Activated CD4-positive, alpha-beta T cell treated with anti-CD3 and anti-CD28 coated beads, Interleukin-2, amount 10 ng/mL, durations not matched to agents 24 days and 14 days (primary cell): ENCODE results near the gene NFKB2. TPM values are rescaled to one million over a fixed set of nuclear protein-coding genes. Genes with fewer than 3 reads are reported as not detected.

Experiments
- DNase-seq: peaks from one replicate; pipeline ENCODE4 v3.0.0; 2022
- H3K27ac Mint-ChIP-seq: one replicate; pipeline ENCODE4 v1.8.0; 2022; ENCODE audit warnings: mild to moderate bottlenecking, mixed read lengths
- H3K27me3 Mint-ChIP-seq: one replicate; pipeline ENCODE4 v1.8.0; 2022; ENCODE audit warnings: mixed read lengths
- H3K36me3 Mint-ChIP-seq: one replicate; pipeline ENCODE4 v1.8.0; 2022; ENCODE audit warnings: low read depth, mild to moderate bottlenecking, mixed read lengths
- H3K4me1 Mint-ChIP-seq: one replicate; pipeline ENCODE4 v1.8.0; 2021; ENCODE audit warnings: mixed read lengths
- H3K4me3 Mint-ChIP-seq: one replicate; pipeline ENCODE4 v1.8.0; 2022; ENCODE audit warnings: mild to moderate bottlenecking, moderate library complexity, mixed read lengths
- H3K9me3 Mint-ChIP-seq: one replicate; pipeline ENCODE4 v1.8.0; 2021; ENCODE audit warnings: mixed read lengths
- intact Hi-C: fragments of 100-400 bp; cut with micrococcal nuclease; formaldehyde crosslinking; loops from one replicate; pipeline ENCODE4 v1.15.1; 2023
- total RNA-seq: library from RNA; stranded (reverse); gene quantifications from 2 replicates; pipeline ENCODE4 v1.2.3, GENCODE V29; 2022

NFKB2 gene
- total RNA-seq, 1 donor from 2014 or later, result 311 TPM

- intact Hi-C loops, result no loop called here
- no peaks in the 10 kb centered on the region for H3K9me3 Mint-ChIP-seq
- H3K27me3 Mint-ChIP-seq, result no peaks in the 10 kb centered on the region
- no peak overlapping the region for H3K4me3 Mint-ChIP-seq
- peaks cover 10% of the 10 kb centered on the region for H3K4me1 Mint-ChIP-seq
- H3K27ac Mint-ChIP-seq, result no peak overlapping the region
- peaks cover 27% of the 10 kb centered on the region for H3K36me3 Mint-ChIP-seq
- no peak for DNase-seq
These were observed 12.6 kb upstream of the NFKB2 start for GRCh38 chr10:102382871-102383270.

- Mint-ChIP-seq H3K9me3 (no peaks in the 10 kb centered on the region), H3K4me3 (no peak overlapping the region), H3K4me1 (peaks cover 10% of the 10 kb centered on the region), H3K36me3 (peaks cover 25% of the 10 kb centered on the region), H3K27me3 (no peaks in the 10 kb centered on the region), H3K27ac (no peak overlapping the region)
- no peak for DNase-seq
- intact Hi-C loops, result no loop called here
These were observed 11.5 kb upstream of the NFKB2 start for GRCh38 chr10:102384053-102384452.

- Mint-ChIP-seq H3K4me3 (no peak overlapping the region), H3K9me3 (no peaks in the 10 kb centered on the region), H3K4me1 (peaks cover 10% of the 10 kb centered on the region), H3K27ac (peak overlapping the region; percentile 21), H3K36me3 (peaks cover 22% of the 10 kb centered on the region), H3K27me3 (no peaks in the 10 kb centered on the region)
- intact Hi-C loops, result no loop called here
- DNase-seq, result no peak
These were observed 10.7 kb upstream of the NFKB2 start for GRCh38 chr10:102384606-102385429.

- intact Hi-C loops, result loop anchor here (5.0 kb wide), 1 partner anchor 192 kb away; no protein-coding TSS in a partner anchor
- Mint-ChIP-seq H3K4me3 (no peak overlapping the region), H3K27ac (no peak overlapping the region), H3K27me3 (peaks cover 3% of the 10 kb centered on the region), H3K4me1 (peaks cover 19% of the 10 kb centered on the region), H3K36me3 (peaks cover 7% of the 10 kb centered on the region), H3K9me3 (no peaks in the 10 kb centered on the region)
- no peak for DNase-seq
These were observed 5.6 kb upstream of the NFKB2 start for GRCh38 chr10:102389894-102390293.

GRCh38 chr10:102392306-102392705 lies 3.2 kb upstream of the NFKB2 start:
- H3K27ac Mint-ChIP-seq, result peak overlapping the region; percentile 81
- H3K4me1 Mint-ChIP-seq, result peaks cover 25% of the 10 kb centered on the region
- no peak for DNase-seq
- H3K27me3 Mint-ChIP-seq, result peaks cover 3% of the 10 kb centered on the region
- intact Hi-C loops, result loop anchor here (5.0 kb wide), 1 partner anchor 190 kb away; no protein-coding TSS in a partner anchor
- peaks cover 25% of the 10 kb centered on the region for H3K36me3 Mint-ChIP-seq
- no peak overlapping the region for H3K4me3 Mint-ChIP-seq
- H3K9me3 Mint-ChIP-seq, result no peaks in the 10 kb centered on the region

GRCh38 chr10:102393411-102394078 lies 2.0 kb upstream of the NFKB2 start:
- Mint-ChIP-seq H3K27ac (peak overlapping the region; percentile 100), H3K36me3 (peaks cover 37% of the 10 kb centered on the region), H3K4me1 (peaks cover 37% of the 10 kb centered on the region), H3K27me3 (peaks cover 3% of the 10 kb centered on the region), H3K4me3 (peak overlapping the region; percentile 90), H3K9me3 (no peaks in the 10 kb centered on the region)
- DNase-seq, result peak; percentile 74
- intact Hi-C loops, result loop anchor here (1.0 to 5.0 kb wide), 11 partner anchors 16 to 253 kb away; partner anchors contain the start of gene ACTR1A

- Mint-ChIP-seq H3K27me3 (peaks cover 3% of the 10 kb centered on the region), H3K4me1 (peaks cover 41% of the 10 kb centered on the region), H3K9me3 (no peaks in the 10 kb centered on the region), H3K27ac (peak overlapping the region; percentile 100), H3K36me3 (peaks cover 41% of the 10 kb centered on the region), H3K4me3 (peak overlapping the region; percentile 90)
- DNase-seq, result peak; percentile 100
- intact Hi-C loops, result loop anchor here (1.0 to 5.0 kb wide), 11 partner anchors 15 to 252 kb away; partner anchors contain the start of gene ACTR1A
These were observed 1.3 kb upstream of the NFKB2 start for GRCh38 chr10:102394079-102394800.

- Mint-ChIP-seq H3K9me3 (no peaks in the 10 kb centered on the region), H3K36me3 (peaks cover 47% of the 10 kb centered on the region), H3K4me3 (peak overlapping the region; percentile 90), H3K27me3 (peaks cover 3% of the 10 kb centered on the region), H3K27ac (peak overlapping the region; percentile 100), H3K4me1 (peaks cover 45% of the 10 kb centered on the region)
- DNase-seq, result no peak
- intact Hi-C loops, result loop anchor here (1.0 to 5.0 kb wide), 14 partner anchors 14 to 263 kb away; partner anchors contain the start of genes ACTR1A, GBF1 and NOLC1
These were observed 605 bp upstream of the NFKB2 start for GRCh38 chr10:102394801-102395399.

- intact Hi-C loops, result no loop called here
- peak; percentile 71 for DNase-seq
- peaks cover 59% of the 10 kb centered on the region for H3K36me3 Mint-ChIP-seq
- peak overlapping the region; percentile 90 for H3K4me3 Mint-ChIP-seq
- H3K27ac Mint-ChIP-seq, result peak overlapping the region; percentile 100
- H3K9me3 Mint-ChIP-seq, result no peaks in the 10 kb centered on the region
- no peaks in the 10 kb centered on the region for H3K27me3 Mint-ChIP-seq
- peaks cover 49% of the 10 kb centered on the region for H3K4me1 Mint-ChIP-seq
These were observed 779 bp downstream of the NFKB2 start for GRCh38 chr10:102396317-102396650.

GRCh38 chr10:102396730-102397151 lies 1.2 kb downstream of the NFKB2 start:
- Mint-ChIP-seq H3K4me3 (peak overlapping the region; percentile 90), H3K27ac (peak overlapping the region; percentile 100), H3K9me3 (no peaks in the 10 kb centered on the region), H3K36me3 (peaks cover 62% of the 10 kb centered on the region), H3K27me3 (no peaks in the 10 kb centered on the region), H3K4me1 (peaks cover 49% of the 10 kb centered on the region)
- DNase-seq, result peak; percentile 58
- intact Hi-C loops, result no loop called here

- H3K9me3 Mint-ChIP-seq, result no peaks in the 10 kb centered on the region
These were observed 2.0 kb downstream of the NFKB2 start for GRCh38 chr10:102397222-102398171.

GRCh38 chr10:102398172-102399020 lies 2.9 kb downstream of the NFKB2 start:
- peak overlapping the region; percentile 90 for H3K4me3 Mint-ChIP-seq
- peak; percentile 63 for DNase-seq
- intact Hi-C loops, result loop anchor here (1.0 kb wide), 1 partner anchor 168 kb away; no protein-coding TSS in a partner anchor

More at GRCh38 chr10:102397222-102398171, 2.0 kb downstream of the NFKB2 start:
- H3K27ac Mint-ChIP-seq, result peak overlapping the region; percentile 100
- intact Hi-C loops, result no loop called here
- H3K27me3 Mint-ChIP-seq, result no peaks in the 10 kb centered on the region
- peaks cover 46% of the 10 kb centered on the region for H3K4me1 Mint-ChIP-seq
- peak overlapping the region; percentile 90 for H3K4me3 Mint-ChIP-seq
- H3K36me3 Mint-ChIP-seq, result peaks cover 68% of the 10 kb centered on the region
- peak; percentile 62 for DNase-seq

More at GRCh38 chr10:102398172-102399020, 2.9 kb downstream of the NFKB2 start:
- H3K4me1 Mint-ChIP-seq, result peaks cover 38% of the 10 kb centered on the region
- no peaks in the 10 kb centered on the region for H3K27me3 Mint-ChIP-seq
- peaks cover 72% of the 10 kb centered on the region for H3K36me3 Mint-ChIP-seq
- H3K9me3 Mint-ChIP-seq, result no peaks in the 10 kb centered on the region
- peak overlapping the region; percentile 73 for H3K27ac Mint-ChIP-seq
